Tibial nerve (tissue), 4 donors: Measurements from ENCODE around the gene TRIM69.
A peak's percentile ranks its signal among the peaks of the same experiment; 100 is the strongest.

Experiments
- CTCF ChIP-seq, 5 experiments: fragments of 200-600 bp in 3 of 5; fragments of 450-650 bp in 2 of 5; sonication (generic) in 3 of 5; IDR thresholded peaks; one replicate each; pipeline ENCODE4 v1.5.1; 2016 to 2019; ENCODE audit warnings: antibody characterized with exemption in 5 of 5, mild to moderate bottlenecking in 3 of 5, moderate library complexity in 2 of 5
- EP300 ChIP-seq, 2 donors: sonication (generic); formaldehyde crosslinking; IDR thresholded peaks; one replicate each; pipeline ENCODE4 v1.6.1; 2017; ENCODE audit warnings: antibody characterized with exemption in 2 of 2, mild to moderate bottlenecking in 1 of 2
- POLR2A ChIP-seq, 2 donors: fragments of 450-650 bp; IDR thresholded peaks; one replicate each; pipeline ENCODE4 v1.6.1; 2017; ENCODE audit warnings: antibody characterized with exemption in 2 of 2, mild to moderate bottlenecking in 2 of 2, moderate library complexity in 2 of 2

- TF ChIP-seq CTCF (IDR thresholded peaks at IDR 0.05) (peak in 1 of 5 experiments; percentile 31), EP300 (IDR thresholded peaks at IDR 0.05) (peak; percentile 94 to 97), POLR2A (IDR thresholded peaks at IDR 0.05) (peak; percentile 84 to 91)
These were observed 7.5 kb upstream of the TRIM69 start for GRCh38 chr15:44728576-44729407.
